GM21825 (cell line): ENCODE measurements around the gene ZBED5.
"Not testable (repeated sequence)": the region's sequence is repeated elsewhere in the genome, so short reads cannot be mapped to it uniquely, and the experiment has no call there.

Source experiments
- ATAC-seq: cut with Tn5 transposase; IDR thresholded peaks from one replicate; pipeline ENCODE4 v1.9.1; 2021; ENCODE audit warnings: mild to moderate bottlenecking, moderate library complexity; ENCODE audit not compliant: unreplicated experiment

The ZBED5 gene

DNA sequence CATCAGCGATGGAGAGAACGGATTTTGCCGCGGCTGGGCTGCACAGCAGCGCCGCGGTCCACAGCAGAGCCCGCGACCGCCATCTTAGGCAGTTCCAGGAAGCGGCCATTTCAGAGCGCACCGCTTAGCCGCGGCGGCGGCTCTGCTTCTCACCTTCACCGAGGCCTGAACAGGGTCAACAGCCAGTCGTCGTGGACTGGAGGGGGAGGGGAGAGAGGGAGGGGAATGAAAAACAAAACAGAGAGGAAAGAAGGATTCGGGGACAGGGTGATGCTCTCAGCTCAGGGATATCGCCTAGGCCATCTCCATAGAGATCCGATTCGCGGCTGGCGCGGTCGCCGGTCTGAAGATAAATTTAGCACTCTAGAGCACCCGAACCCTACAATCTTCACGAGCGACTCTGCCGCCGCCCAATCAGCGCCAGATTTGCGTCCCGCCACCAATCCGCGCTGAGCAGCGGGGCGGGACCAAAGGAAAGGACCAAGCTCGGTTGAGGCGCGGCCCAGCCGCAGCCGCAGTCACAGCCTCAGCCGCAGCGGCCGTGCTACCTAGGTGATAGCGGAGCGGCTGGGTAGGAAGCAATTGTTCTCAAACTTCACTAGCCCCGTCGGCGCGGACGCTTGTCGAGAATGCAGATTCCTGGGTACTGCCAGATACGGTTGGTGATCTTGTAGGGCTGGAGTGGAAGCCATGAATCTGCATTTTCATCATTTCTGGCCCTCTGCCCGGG, at the start of gene ZBED5:
TSS of gene ZBED5 (minus strand) at position 345 of the 730 bp plus-strand sequence. CDS start 3,108 bp downstream, outside the sequence.
- ATAC-seq, result peak; percentile 91

DNA sequence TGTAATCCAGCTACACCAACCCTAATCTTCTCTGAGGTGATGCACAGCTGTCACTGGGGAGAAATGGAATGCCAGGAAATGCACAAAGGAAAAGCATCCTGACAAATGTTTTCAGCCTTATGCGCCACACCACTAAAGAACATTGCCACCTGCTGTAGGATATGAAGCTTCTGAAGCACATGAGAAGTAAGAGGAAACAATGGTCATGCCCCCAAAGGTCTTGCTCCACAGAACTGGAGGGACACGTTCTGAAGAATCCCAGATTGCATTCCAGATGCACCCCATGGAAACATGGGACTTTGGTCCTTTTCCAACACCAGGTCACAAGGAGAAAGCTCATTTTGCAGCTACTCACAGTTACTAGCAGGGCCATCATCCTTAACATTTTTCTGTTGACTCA, 48.7 kb upstream of the ZBED5 start:
- ATAC-seq, result no peak

DNA sequence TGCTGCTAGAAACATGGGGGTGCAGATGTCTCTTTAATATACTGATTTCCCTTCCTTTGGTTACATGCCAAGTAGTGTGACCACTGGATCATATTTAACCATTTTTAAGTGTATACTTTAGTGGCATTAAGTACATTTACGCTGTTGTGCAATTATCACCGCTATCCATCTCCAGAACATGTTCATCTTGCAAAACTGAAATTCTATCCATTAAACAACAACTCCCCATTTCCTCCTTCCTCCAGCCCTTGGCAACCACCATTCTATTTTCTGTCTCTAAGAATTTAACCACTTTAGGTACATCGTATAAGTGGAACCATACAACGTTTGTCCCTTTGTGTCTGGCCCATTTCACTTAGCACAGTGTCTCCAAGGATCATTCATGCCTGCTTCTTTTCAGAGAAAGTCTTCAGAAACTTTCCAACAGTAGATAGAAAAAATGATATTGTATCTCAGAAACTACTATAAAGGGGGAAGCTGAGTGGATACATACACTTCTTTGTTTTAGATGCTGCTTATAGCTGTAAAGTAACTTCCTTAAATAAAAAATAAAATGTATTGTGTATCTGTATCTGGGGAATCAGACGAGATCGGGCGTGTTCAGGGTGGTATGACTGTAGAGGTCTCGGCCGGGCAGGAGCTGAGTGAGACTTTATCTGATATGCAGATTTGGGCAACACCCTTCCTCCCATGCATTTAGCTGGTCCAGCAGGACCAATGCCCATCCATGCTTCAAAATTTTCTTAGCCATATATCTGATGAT, 44.6 kb upstream of the ZBED5 start:
- ATAC-seq, result no peak

DNA sequence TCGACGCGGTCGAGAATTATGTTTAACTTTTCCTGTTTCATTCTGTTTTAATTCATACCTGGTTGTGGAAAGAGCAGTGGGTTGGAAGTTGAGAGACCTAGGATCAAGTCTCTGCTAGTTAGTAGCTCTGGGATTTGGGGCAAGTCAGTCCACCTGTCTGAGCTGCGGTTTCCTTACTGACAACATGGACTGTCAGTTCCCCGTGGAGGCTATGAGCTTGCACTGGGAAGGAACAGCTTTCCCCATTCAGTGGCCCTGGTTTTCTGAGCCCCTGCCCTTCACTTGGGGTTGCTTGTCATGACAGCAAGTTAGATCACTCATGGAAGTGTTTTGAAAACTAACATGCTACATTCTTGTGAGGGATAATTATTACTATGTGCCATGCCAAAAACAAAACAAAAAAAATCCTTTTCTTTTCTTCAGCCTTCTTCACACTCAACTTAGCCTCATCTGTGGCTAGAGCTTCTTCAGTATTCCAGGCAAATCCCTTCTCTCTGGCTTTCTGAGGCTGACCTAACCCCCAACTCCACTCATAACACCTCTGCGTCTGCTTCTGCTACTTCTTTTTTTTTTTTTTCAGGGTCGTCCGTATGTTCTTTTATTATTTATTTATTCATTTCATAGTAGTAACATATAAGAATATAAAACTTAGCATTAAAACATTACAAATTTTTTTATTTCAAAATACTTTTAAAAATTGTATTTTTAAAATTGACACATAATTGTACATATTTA, 43.0 kb upstream of the ZBED5 start:
- no peak for ATAC-seq

DNA sequence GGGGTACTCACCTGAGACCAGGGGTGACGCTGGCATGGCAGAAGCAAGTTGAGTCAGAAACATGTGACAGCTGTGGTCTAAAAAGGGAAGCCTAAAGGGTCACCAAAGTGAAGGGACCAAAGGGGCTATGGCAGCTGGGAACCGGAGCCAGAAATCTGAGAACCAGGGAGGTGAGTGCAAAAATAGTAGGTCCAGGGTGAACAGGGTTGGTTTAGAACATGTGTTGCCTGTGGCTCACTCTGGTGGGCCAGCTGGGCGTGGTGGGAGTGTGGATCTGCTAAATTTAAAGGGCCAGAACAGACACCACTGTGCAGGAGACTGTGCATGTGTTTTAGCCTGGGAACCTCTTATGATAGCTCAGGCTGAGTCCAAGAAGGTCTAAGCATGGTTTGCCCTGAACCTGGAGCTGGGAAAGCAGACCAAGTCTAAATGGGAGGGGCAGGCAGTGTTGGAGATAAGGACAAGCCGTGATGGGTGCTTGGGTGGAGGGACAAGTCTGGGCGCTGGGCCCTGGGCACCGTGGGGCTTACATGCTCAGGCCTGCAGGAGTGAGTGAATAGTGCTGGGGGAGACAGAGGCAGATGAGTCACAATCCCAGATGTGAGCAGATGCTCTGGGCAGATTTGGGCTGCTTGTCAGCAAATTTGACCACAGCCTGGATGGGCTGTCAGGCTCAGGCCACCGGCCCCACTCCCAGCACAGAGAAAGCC, 41.4 kb upstream of the ZBED5 start:
- no peak for ATAC-seq

DNA sequence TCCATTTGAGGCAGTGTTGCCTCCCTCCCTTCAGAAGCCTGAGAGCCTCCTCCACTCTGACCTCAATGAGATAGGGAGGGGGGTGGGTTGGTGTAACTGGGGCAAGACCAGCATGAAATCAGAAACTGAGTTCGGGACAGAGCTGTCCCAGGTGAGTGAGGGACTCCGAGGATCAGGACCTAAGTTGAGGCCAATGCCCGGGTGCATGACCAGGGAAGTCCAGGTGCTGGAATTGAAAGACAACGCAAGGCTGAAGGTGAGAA, 40.8 kb upstream of the ZBED5 start:
- no peak for ATAC-seq

DNA sequence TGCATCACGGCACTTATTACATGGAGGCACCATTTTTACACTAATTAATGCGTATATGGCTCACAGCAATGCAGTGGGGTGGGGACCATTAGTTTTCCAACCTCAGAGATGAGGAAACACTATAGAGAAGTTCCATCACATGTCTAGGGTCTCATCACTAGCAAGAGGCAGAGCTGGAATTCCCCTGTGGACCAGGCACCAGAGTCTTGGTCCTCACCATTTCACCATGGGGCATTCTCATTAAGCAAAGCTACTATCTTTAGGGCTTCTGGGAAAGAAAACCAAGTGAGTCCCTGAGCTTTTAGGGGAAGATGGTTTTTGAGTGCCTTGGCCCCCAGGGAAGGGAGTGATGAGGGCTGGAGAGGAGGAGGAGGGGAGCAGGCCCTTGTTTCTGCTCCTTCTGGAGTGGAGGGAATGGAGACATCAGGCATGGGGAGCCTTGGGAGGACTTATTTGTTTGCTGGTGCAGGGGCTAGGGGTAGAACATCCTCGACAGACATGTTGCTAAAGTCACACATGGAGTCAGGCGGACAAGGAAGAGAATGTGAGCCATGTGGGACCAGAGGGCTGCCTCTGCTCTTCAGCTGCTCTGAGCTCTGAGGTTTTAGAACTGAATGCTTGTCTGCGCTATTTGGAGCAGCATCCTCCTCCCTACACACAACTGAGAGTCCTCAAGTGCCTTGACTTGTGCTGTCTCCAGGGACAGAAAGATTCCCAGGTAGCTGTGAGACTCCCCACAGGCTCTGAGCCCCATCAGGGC, 40.3 kb upstream of the ZBED5 start:
- no peak for ATAC-seq

DNA sequence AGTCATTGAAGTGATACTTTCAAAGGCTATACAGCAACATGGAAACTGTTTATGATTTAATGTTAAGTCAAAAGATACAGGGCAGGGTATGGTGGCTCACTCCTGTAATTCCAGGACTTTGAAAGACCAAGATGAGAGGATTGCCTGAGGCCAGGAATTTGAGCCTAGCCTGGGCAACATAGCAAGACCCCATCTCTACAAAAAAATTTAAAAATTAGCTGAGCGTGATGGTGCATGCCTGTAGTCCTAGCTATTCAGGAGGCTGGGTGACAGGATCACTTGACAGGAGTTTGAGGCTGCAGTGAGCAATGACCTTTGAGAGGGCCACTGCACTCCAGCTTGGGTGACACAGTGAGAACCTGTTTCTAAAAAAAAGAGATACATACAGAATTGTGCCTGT, 39.3 kb upstream of the ZBED5 start:
- ATAC-seq, result no peak

DNA sequence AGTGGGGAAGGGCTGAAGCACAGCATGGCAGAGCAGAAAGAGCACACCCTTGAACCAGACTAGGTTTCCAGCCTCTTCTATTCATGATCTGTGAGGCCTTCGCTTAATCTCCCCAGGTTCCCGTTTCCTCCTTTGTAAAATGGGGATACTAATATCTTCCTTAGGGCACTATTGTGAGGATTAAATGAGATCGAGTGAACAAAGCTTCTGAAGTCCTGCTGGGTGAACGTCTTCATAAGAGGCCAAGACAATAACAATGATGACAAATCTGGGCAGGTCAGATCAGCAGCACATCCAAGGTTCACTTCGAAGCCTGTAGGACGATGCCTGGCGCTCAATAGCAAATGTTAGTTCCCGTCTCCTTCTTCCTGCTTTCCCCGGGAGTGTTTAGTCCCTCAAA, 38.6 kb upstream of the ZBED5 start:
- no peak for ATAC-seq

DNA sequence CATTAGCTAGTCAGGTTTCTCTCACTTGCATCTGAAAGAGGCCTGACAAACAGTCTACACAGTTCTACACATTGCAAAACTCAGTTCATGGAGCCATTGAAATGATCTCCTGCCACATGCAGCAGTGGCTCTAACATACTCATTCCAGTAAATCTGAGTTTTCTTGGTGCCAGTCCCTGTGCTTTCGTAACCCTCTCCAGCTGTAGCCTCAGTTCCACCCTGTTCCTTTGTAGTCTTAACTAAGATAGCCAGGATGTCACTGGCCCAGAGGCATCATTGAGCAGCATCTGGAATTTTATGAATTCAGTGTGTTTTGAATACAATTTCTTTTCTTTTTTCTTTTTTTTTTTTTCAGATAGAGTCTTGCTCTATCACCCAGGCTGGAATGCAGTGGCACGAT, 37.4 kb upstream of the ZBED5 start:
- ATAC-seq, result no peak

DNA sequence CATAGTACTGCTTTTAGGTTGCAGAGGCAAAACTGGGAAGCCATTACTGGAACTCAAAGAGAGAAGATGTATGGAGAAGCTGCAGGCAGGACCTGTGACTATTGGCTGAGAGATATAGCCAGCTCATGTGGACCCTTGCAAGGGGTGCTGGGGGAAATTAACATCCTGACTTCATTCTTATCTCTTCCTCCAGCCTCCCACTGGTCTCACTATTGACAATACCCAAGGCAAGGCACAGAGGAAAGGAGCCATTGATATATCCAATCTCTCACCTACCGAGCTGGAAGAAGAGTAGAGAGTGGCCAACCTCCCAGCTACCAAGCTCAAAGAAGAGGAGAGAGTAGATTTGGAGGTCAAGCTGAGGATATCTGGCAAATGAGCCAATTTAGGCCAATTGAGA, 36.8 kb upstream of the ZBED5 start:
- no peak for ATAC-seq

DNA sequence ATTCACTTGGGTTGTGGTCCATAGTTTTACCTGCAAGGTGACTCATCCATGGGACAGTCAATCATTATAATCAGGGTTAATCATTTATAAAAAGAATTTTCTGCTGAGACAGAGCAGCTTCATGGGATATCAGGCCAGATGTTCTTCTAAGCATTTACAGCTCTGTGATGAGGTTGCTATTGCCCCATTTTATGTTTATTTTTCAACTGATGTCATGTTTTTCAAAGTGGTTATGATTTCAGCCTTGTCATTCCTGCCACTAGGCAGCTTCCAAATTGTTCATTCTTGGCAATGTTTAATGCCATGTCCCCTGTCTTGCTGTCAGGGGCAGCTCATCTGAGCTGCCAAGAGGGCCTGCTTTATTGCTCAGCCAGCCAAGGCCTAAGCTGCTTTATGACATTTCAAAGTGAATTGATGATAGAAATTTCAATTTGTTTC, 35.9 kb upstream of the ZBED5 start:
- no peak for ATAC-seq

DNA sequence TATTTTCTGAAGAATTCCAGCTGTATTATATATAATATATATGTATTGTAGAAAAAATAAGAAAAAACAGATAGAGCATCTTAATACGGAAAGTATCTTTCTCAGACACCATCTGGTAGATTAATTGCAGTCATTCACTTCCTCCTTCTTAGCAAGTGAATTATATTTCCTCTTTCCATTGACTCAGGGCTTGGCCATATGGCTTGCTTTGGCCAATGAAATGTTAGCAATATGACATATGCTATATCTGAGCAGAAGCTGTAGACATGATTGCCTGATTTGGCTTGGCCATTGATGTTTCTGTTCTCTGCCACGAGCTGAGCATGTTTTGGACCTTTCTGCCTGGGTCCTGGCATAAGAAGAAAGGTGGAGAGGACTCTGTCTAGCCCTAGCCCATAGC, 34.4 kb upstream of the ZBED5 start:
- no peak for ATAC-seq

DNA sequence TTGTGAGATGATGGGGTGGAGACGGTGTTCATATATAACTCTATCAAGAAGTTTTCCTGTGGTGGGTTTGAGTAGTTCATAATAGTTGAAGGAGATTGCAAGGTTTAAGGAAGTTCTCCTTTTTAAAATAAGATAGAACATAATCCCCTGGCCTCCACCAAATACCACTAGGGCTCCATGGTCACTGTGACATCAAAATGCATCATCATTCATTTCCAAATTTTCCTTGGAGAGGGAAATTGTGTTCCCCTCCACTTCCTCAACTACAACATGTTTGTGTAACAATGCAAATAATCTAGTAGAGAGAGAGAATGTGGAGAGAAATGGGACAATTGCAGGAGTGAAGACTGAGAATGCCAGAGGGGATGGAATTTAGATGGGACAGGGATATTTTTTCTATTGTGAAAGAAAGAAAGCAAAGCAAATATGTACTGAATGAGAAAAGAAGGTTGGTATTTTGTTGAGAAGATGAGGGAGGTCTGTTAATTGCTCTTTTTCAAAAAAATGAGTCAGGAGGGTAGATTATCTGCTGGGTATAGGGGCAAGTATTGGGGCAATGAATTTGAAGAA, 33.4 kb upstream of the ZBED5 start:
- ATAC-seq, result no peak

DNA sequence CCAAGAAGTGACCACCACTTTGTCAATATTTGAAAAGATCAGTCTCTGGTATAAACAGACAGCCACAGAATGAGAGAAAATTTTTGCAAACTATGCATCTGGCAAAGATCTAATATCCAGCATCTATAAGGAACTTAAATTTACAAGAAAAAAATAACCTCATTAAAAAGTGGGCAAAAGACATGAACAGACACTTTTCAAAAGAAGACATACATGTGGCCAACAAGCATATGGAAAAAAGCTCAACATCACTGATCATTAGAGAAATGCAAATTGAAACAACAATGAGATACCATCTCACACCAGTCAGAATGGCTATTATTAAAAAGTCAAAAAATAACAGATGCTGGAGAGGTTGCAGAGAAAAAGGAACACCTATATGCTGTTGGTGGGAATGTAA, 32.2 kb upstream of the ZBED5 start:
- ATAC-seq, result not testable (repeated sequence)

DNA sequence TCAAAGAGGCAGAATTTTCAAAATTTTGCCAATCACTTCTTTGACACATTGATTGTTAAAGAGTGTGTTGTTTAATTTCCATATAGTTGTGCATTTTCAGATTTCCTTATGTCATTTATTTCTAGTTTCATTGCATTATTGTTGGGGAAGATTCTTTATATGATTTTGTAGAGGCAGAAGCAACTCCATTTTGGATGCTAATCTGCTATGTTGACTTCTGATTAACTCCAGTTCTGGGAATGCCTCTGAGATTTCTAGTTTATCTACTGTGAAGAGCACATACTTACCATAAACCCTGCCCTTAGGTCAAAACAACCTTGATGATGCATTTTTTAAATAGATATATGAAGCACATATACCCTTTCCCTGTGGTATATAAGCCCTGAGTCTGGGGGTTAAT, 29.5 kb upstream of the ZBED5 start:
- ATAC-seq, result no peak

DNA sequence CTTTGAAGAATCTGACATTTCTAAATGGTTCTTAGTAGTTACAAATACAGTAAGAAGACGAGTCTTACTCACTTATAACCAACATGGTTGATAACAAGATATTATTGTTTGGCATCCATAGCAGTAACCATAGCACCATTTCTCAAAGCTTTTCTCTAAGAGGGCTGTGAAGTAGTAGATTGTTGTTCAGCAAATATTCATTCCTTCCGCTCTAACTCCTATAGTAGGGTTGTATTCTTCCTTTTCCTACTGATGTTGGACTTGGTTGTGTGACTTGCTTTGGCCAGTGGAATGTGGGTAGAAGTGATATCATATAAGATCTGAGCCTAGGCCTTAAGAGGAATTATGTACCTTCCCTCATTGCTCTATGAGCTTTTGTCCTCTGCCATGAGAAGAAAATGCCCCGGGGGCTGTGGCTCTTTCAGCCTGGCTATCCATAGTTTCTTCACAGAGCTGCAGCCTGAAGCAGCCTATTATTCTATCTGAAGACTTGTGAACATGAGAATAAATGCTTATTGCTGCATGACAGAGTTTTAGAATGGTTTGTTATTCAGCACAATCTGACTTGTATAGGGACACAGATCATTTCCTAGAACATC, 28.9 kb upstream of the ZBED5 start:
- ATAC-seq, result no peak

DNA sequence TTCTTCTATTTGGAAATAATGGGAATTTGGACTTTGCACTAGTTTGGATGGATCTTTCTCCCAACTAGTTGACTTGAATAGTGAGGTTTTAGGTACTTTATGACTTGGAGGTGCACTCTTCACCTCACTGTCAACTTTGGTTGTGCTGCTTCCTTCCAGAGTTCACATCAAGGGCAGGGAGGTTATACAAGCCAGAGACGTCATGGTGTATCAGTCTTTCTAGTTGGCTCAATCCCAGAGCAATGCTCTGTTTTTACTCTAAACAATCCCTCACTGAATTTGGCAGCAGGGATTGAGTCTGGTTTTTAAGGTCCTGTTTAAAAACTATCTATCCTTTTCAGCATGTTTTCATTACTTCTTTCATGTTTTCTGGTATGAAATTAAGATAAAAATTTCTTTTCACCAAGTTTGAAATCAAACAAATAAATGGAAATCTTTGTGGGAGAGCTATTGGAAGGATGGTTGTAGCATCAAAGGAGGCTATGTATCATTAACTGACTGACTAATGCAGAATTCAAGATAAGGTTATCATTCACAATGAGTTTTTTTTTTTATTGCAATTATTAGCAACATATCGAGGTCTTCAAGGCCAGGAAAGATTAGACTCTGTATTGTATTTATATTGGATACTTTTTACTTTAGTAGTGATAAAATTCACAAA, 28.0 kb upstream of the ZBED5 start:
- no peak for ATAC-seq

DNA sequence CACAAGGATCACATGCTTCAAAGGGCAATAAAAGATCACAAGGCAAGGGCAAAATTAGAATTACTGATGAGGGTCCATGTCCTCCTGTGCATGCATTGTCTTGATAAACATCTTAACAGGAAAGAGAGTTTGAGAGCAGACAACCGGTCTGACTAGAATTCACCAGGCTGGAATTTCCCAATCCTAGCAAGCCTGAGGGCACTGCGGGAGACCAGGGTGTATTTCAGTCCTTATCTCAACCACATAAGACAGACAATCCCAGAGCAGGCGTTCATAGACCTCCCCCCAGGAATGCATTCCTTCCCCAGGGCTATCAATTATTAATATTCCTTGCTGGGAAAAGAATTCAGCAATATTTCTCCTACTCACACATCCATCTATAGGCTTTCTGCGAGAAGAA, 26.4 kb upstream of the ZBED5 start:
- ATAC-seq, result not testable (repeated sequence)
